ENCODE data around the gene KRT71.
A peak's percentile ranks its signal among the peaks of the same experiment; 100 is the strongest.

Gene KRT71

DNA sequence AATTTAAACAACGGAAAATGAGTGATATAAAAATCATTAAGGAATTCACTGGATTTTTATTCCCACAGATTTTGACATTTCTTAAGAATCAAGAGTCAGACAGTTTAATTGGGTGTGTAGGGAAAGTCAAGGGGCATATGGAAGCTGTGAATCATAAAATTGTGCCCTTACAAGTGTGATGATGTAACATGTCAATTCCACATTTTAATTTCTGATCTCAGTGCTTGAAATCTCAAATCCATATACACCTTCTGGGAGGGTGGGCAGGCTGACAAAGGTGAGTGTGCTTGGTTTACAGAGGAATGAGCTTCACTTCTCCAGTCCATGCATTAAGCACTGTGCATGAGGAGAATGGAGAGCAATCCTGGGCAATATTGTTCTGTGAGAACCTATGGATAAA lies 58.8 kb downstream of the KRT71 start:
- TF ChIP-seq, protein P1, sequence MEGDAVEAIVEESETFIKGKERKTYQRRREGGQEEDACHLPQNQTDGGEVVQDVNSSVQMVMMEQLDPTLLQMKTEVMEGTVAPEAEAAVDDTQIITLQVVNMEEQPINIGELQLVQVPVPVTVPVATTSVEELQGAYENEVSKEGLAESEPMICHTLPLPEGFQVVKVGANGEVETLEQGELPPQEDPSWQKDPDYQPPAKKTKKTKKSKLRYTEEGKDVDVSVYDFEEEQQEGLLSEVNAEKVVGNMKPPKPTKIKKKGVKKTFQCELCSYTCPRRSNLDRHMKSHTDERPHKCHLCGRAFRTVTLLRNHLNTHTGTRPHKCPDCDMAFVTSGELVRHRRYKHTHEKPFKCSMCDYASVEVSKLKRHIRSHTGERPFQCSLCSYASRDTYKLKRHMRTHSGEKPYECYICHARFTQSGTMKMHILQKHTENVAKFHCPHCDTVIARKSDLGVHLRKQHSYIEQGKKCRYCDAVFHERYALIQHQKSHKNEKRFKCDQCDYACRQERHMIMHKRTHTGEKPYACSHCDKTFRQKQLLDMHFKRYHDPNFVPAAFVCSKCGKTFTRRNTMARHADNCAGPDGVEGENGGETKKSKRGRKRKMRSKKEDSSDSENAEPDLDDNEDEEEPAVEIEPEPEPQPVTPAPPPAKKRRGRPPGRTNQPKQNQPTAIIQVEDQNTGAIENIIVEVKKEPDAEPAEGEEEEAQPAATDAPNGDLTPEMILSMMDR (conservative IDR thresholded peaks at IDR 0.05; ENCODE audit: low read depth), result no peak
- H3K27ac ChIP-seq, result peak overlapping the region; percentile 100
- DNase-seq (ENCODE audit: low spot score), result no peak
- ChIA-PET POLR2A (ENCODE audit: low non-redundant PET) (interaction anchor here (1.5 kb wide), 1 partner anchor 18 kb away, joined by 3 read pairs; no protein-coding TSS in a partner anchor), CTCF (interaction anchor here (0.7 to 1.4 kb wide), 4 partner anchors 28 to 489 kb away, joined by 3 to 6 read pairs (median 3); no protein-coding TSS in a partner anchor)
